ENCODE results near the gene PDPK1. TPM values are rescaled to one million over a fixed set of nuclear protein-coding genes. Genes with fewer than 3 reads are reported as not detected.
"Not testable (repeated sequence)": the region's sequence is repeated elsewhere in the genome, so short reads cannot be mapped to it uniquely, and the experiment has no call there.

Gene PDPK1
- total RNA-seq, 4 donors from 2014 or later: 39.6 to 96.9 (median 69.5) TPM

GRCh38 chr16:2598133-2598641 lies 60.4 kb downstream of the PDPK1 start:
- intact Hi-C loops (cut with DNase I; ENCODE audit: low total_unique reads): no loop called here
- Histone ChIP-seq H3K4me1 (peaks cover 0 to 7% (median 3%) of the 10 kb centered on the region in 4 donors), H3K27ac (no peak overlapping the region), H3K27me3 (no peaks in the 10 kb centered on the region), H3K36me3 (peaks cover 0 to 31% (median 14%) of the 10 kb centered on the region in 4 donors), H3K9me3 (no peaks in the 10 kb centered on the region), H3K4me3 (no peak overlapping the region)
- in situ Hi-C loops (cut with MboI; ENCODE audit: low pct_ligation_motif_present in 1 of 4, low pct_unique_long_range_greater_than_20kb in 1 of 4, low sequenced_read_pairs in 3 of 4): loop anchor here in 1 of 4 donors (25.0 kb wide), 1 partner anchor 161 kb away; the partner anchor contains the start of gene CCNF
- no peak for DNase-seq
- WGBS, 2 donors (ENCODE audit: low coverage in 1 of 2): 98% methylated on average over 19 of the region's 21 CpGs; no CpG with 5 or more reads in 1 of the 2 donors
- TF ChIP-seq EP300 (IDR thresholded peaks at IDR 0.05; ENCODE audit: low read depth) (no peak), POLR2AphosphoS5 (IDR thresholded peaks at IDR 0.05) (no peak), POLR2A (IDR thresholded peaks at IDR 0.05) (no peak), CTCF (IDR thresholded peaks at IDR 0.05) (no peak)

GRCh38 chr16:2598723-2599122 lies 60.9 kb downstream of the PDPK1 start:
- Histone ChIP-seq H3K27me3 (no peaks in the 10 kb centered on the region), H3K4me3 (no peak overlapping the region), H3K27ac (no peak overlapping the region), H3K4me1 (peaks cover 0 to 7% (median 3%) of the 10 kb centered on the region in 4 donors), H3K9me3 (no peaks in the 10 kb centered on the region), H3K36me3 (peaks cover 0 to 31% (median 14%) of the 10 kb centered on the region in 4 donors)
- TF ChIP-seq EP300 (IDR thresholded peaks at IDR 0.05; ENCODE audit: low read depth): no peak
- TF ChIP-seq POLR2AphosphoS5 (IDR thresholded peaks at IDR 0.05): no peak
- TF ChIP-seq POLR2A (IDR thresholded peaks at IDR 0.05): no peak
- TF ChIP-seq CTCF (IDR thresholded peaks at IDR 0.05): no peak
- in situ Hi-C loops (cut with MboI; ENCODE audit: low pct_ligation_motif_present in 1 of 4, low pct_unique_long_range_greater_than_20kb in 1 of 4, low sequenced_read_pairs in 3 of 4): loop anchor here in 1 of 4 donors (25.0 kb wide), 1 partner anchor 161 kb away; the partner anchor contains the start of gene CCNF
- intact Hi-C loops (cut with DNase I; ENCODE audit: low total_unique reads): no loop called here
- 92 to 100% methylated on average over 2 to 9 of the region's 9 CpGs for WGBS, 2 donors (ENCODE audit: low coverage in 1 of 2)
- no peak for DNase-seq

GRCh38 chr16:2599165-2599564 lies 61.3 kb downstream of the PDPK1 start:
- no CpG with 5 or more reads among the region's 6 CpGs for WGBS, 2 donors (ENCODE audit: low coverage in 1 of 2)
- H3K27me3 ChIP-seq; H3K4me1 ChIP-seq; H3K4me3 ChIP-seq; intact Hi-C loops (cut with DNase I; ENCODE audit: low total_unique reads); H3K9me3 ChIP-seq; DNase-seq; H3K27ac ChIP-seq: not testable (repeated sequence)
- H3K36me3 ChIP-seq: peaks cover 0 to 31% (median 14%) of the 10 kb centered on the region in 4 donors
- in situ Hi-C loops (cut with MboI; ENCODE audit: low pct_ligation_motif_present in 1 of 4, low pct_unique_long_range_greater_than_20kb in 1 of 4, low sequenced_read_pairs in 3 of 4): loop anchor here in 1 of 4 donors (25.0 kb wide), 1 partner anchor 162 kb away; the partner anchor contains the start of gene CCNF

- DNase-seq; H3K27ac ChIP-seq; H3K27me3 ChIP-seq; H3K9me3 ChIP-seq; intact Hi-C loops (cut with DNase I; ENCODE audit: low total_unique reads); H3K4me3 ChIP-seq: not testable (repeated sequence)
- Histone ChIP-seq H3K4me1 (peaks cover 0 to 11% (median 5%) of the 10 kb centered on the region in 4 donors), H3K36me3 (peaks cover 0 to 31% (median 14%) of the 10 kb centered on the region in 4 donors)
- in situ Hi-C loops (cut with MboI; ENCODE audit: low pct_ligation_motif_present in 1 of 4, low pct_unique_long_range_greater_than_20kb in 1 of 4, low sequenced_read_pairs in 3 of 4): loop anchor here in 1 of 4 donors (25.0 kb wide), 1 partner anchor 162 kb away; the partner anchor contains the start of gene CCNF
- 90% methylated on average over 12 of the region's 12 CpGs; no CpG with 5 or more reads in 1 of the 2 donors for WGBS, 2 donors (ENCODE audit: low coverage in 1 of 2)
These were observed 62.0 kb downstream of the PDPK1 start for GRCh38 chr16:2599785-2600184.

GRCh38 chr16:2601301-2602025 lies 63.6 kb downstream of the PDPK1 start:
- H3K4me3 ChIP-seq; in situ Hi-C loops (cut with MboI; ENCODE audit: low pct_ligation_motif_present in 1 of 4, low pct_unique_long_range_greater_than_20kb in 1 of 4, low sequenced_read_pairs in 3 of 4); intact Hi-C loops (cut with DNase I; ENCODE audit: low total_unique reads); H3K27me3 ChIP-seq; DNase-seq; H3K9me3 ChIP-seq; H3K27ac ChIP-seq: not testable (repeated sequence)
- 83 to 91% methylated on average over 5 to 9 of the region's 12 CpGs for WGBS, 2 donors (ENCODE audit: low coverage in 1 of 2)
- Histone ChIP-seq H3K36me3 (peaks cover 0 to 24% (median 11%) of the 10 kb centered on the region in 4 donors), H3K4me1 (peaks cover 0 to 19% (median 11%) of the 10 kb centered on the region in 4 donors)

GRCh38 chr16:2602175-2602574 lies 64.4 kb downstream of the PDPK1 start:
- Histone ChIP-seq H3K27ac (peak overlapping the region in 1 of 4 donors; percentile 35), H3K36me3 (peaks cover 0 to 16% (median 8%) of the 10 kb centered on the region in 4 donors), H3K4me1 (peaks cover 0 to 19% (median 11%) of the 10 kb centered on the region in 4 donors)
- H3K4me3 ChIP-seq; H3K9me3 ChIP-seq; intact Hi-C loops (cut with DNase I; ENCODE audit: low total_unique reads); in situ Hi-C loops (cut with MboI; ENCODE audit: low pct_ligation_motif_present in 1 of 4, low pct_unique_long_range_greater_than_20kb in 1 of 4, low sequenced_read_pairs in 3 of 4); H3K27me3 ChIP-seq; DNase-seq: not testable (repeated sequence)
- 86 to 100% methylated on average over 1 to 7 of the region's 7 CpGs for WGBS, 2 donors (ENCODE audit: low coverage in 1 of 2)
